Breast epithelium (tissue), 3 donors: Measurements from ENCODE around the gene CDH23.

Experiments
- POLR2A ChIP-seq: fragments of 450-650 bp; IDR thresholded peaks from one replicate; pipeline ENCODE4 v1.6.1; 2016; ENCODE audit warnings: antibody characterized with exemption, mild to moderate bottlenecking, moderate library complexity
- TF ChIP-seq, protein P1 (sequence below), 3 donors: fragments of 450-650 bp; IDR thresholded peaks; one replicate each; pipeline ENCODE4 v1.5.1; 2016 to 2017; ENCODE audit warnings: antibody characterized with exemption in 3 of 3, mild to moderate bottlenecking in 3 of 3, moderate library complexity in 3 of 3

DNA sequence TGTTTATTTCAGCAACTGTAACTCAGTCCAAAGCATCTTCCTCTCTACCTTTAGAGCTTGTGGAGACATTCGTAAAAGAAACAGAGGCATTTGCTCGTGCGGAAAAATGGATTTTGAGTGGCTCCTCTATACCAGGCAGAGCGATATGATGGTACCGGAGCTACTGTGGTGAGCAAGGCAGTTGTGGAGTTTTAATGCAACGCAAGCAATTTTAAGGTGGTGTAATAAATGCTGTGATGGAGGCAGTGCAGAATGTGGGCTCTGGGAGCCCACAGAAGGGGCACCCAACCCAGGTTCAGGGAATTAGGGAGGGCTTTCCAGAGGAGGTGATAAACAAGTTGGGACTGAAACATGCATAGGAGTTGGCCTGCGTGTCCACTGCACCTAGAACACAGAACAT lies 149.5 kb downstream of the CDH23 start:
- TF ChIP-seq POLR2A: no peak
- TF ChIP-seq, protein P1, sequence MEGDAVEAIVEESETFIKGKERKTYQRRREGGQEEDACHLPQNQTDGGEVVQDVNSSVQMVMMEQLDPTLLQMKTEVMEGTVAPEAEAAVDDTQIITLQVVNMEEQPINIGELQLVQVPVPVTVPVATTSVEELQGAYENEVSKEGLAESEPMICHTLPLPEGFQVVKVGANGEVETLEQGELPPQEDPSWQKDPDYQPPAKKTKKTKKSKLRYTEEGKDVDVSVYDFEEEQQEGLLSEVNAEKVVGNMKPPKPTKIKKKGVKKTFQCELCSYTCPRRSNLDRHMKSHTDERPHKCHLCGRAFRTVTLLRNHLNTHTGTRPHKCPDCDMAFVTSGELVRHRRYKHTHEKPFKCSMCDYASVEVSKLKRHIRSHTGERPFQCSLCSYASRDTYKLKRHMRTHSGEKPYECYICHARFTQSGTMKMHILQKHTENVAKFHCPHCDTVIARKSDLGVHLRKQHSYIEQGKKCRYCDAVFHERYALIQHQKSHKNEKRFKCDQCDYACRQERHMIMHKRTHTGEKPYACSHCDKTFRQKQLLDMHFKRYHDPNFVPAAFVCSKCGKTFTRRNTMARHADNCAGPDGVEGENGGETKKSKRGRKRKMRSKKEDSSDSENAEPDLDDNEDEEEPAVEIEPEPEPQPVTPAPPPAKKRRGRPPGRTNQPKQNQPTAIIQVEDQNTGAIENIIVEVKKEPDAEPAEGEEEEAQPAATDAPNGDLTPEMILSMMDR (IDR thresholded peaks at IDR 0.05): no peak
